Measurements from ENCODE around the gene MRPS23.

- TF ChIP-seq CTCF (IDR thresholded peaks at IDR 0.05) (no peak), POLR2A (IDR thresholded peaks at IDR 0.05) (no peak), POLR2AphosphoS5 (IDR thresholded peaks at IDR 0.05) (no peak), EP300 (IDR thresholded peaks at IDR 0.05) (no peak)
Observed at GRCh38 chr17:57808882-57809281, 41.0 kb downstream of the MRPS23 start.
